ENCODE data around the gene NPHS1.
"Not testable (repeated sequence)": the region's sequence is repeated elsewhere in the genome, so short reads cannot be mapped to it uniquely, and the experiment has no call there.

Gene NPHS1

GRCh38 chr19:35896643-35897040 is 44.3 kb upstream of the NPHS1 start:
- DNase-seq (ENCODE audit: low spot score) = no peak
- in situ Hi-C loops (cut with MboI; ENCODE audit: low sequenced_read_pairs, unreplicated experiment) = no loop called here
- TF ChIP-seq, protein P1, sequence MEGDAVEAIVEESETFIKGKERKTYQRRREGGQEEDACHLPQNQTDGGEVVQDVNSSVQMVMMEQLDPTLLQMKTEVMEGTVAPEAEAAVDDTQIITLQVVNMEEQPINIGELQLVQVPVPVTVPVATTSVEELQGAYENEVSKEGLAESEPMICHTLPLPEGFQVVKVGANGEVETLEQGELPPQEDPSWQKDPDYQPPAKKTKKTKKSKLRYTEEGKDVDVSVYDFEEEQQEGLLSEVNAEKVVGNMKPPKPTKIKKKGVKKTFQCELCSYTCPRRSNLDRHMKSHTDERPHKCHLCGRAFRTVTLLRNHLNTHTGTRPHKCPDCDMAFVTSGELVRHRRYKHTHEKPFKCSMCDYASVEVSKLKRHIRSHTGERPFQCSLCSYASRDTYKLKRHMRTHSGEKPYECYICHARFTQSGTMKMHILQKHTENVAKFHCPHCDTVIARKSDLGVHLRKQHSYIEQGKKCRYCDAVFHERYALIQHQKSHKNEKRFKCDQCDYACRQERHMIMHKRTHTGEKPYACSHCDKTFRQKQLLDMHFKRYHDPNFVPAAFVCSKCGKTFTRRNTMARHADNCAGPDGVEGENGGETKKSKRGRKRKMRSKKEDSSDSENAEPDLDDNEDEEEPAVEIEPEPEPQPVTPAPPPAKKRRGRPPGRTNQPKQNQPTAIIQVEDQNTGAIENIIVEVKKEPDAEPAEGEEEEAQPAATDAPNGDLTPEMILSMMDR (IDR thresholded peaks at IDR 0.05; ENCODE audit: borderline replicate concordance, control extremely low read depth, extremely low read depth, insufficient read depth, missing control alignments) = no peak

DNA sequence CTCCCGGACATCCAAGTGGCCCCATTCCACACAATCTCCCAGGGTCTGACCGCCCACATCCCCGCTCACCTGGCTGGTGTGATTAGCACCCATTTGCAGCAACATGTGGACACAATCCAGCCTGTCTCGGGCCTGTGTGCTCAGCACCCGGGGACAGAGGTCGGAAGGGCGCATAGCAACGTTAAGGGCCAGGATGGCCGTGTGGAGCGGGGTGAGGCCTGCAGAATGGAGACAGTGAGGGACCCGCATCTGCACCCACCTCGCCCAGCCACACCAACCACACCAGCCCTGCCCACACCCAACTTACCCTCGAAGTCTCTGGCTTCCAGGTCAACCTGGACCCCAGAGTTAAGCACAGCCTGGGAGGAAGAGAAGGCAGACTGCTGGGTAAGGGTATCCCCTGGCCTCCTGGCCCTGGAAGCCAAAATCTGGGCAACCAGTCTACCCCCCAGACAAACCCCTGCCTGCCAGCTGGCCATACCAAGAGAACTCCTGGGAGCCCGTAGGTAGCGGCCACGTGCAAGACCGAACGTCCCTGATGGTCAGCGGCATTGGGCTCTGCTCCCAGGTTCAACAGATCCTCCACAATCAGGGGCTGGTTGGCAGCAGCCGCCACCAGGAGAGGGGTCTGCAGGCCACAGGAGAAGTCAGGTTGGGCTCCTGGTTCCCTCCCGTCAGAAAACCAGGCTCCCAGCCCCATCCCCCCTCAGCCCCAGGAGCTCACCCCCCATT is 43.8 kb upstream of the NPHS1 start:
- DNase-seq (ENCODE audit: low spot score) = no peak
- TF ChIP-seq, protein P1 (IDR thresholded peaks at IDR 0.05; ENCODE audit: borderline replicate concordance, control extremely low read depth, extremely low read depth, insufficient read depth, missing control alignments) = no peak
- in situ Hi-C loops (cut with MboI; ENCODE audit: low sequenced_read_pairs, unreplicated experiment) = no loop called here

- TF ChIP-seq, protein P1 (IDR thresholded peaks at IDR 0.05; ENCODE audit: borderline replicate concordance, control extremely low read depth, extremely low read depth, insufficient read depth, missing control alignments) = no peak
- in situ Hi-C loops (cut with MboI; ENCODE audit: low sequenced_read_pairs, unreplicated experiment) = no loop called here
- DNase-seq (ENCODE audit: low spot score) = no peak
Measured at GRCh38 chr19:35894342-35894741, 42.0 kb upstream of the NPHS1 start.

- DNase-seq (ENCODE audit: low spot score); in situ Hi-C loops (cut with MboI; ENCODE audit: low sequenced_read_pairs, unreplicated experiment): not testable (repeated sequence)
Measured at GRCh38 chr19:35891819-35892218, 39.5 kb upstream of the NPHS1 start.

DNA sequence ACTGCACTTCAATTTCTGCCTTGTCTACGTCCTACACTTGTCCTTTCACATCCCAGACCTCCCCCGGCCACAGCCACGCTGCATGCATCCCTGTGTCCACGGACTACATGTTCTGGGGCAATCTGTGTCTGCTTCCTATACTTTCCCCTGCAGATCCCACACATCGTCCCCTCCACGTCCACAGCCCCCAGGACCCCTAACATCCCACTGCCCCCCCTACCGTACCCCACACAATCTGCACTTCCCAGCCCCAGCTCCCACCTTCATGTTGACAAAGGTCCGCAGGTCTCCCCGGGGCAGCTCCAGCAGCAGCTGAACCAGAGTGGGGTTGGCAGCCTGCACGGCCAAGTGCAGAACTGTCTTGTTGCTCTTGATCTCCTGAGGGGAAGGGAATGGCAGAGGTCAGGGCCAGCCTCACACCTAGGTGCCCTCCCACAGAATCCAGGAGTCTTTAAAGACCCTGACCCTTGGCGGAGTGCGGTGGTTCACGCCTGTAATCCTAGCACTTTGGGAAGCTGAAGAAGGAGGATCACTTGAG is 37.9 kb upstream of the NPHS1 start:
- no peak for DNase-seq (ENCODE audit: low spot score)
- TF ChIP-seq, protein P1 (IDR thresholded peaks at IDR 0.05; ENCODE audit: borderline replicate concordance, control extremely low read depth, extremely low read depth, insufficient read depth, missing control alignments) = no peak
- in situ Hi-C loops (cut with MboI; ENCODE audit: low sequenced_read_pairs, unreplicated experiment) = no loop called here

DNA sequence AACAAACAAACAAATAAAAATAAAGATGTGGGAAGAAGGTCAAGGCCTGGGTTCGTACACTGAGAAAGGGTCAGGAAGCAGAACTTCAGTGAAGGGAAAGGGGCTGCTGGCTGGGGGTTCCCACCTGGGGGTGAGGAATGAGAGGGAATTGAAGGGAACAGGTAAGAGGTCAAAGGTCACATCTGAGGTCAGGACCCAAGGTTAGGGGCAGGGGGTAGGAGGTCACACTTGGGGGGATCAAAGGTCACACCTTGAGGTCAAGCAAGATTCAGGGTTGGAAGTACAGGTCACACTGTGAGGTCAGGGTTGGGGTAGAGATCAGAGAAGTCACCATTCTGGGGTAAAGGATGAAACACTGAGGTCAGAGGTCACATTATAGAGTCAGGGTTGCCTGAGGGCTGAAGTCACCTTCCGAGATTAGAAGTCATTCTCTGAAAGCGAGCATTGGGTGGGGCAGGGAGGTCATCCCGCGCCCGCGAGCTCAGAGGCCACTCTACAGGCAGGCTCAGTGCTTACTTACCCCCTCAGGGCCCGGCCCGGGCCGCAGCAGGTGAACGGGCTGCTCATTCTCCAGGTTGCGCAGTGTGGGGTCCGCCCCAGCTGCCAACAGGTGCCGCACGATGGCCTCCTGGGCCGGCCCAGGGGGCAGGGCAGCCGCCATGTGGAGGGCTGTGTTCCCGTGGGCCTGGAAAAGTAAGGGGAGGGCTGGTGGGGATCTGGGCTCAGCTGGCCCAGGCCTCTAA is 37.2 kb upstream of the NPHS1 start:
- in situ Hi-C loops (cut with MboI; ENCODE audit: low sequenced_read_pairs, unreplicated experiment) = loop anchor here (10.0 kb wide), 1 partner anchor 45 kb away; the partner anchor contains the start of gene LRFN3
- DNase-seq (ENCODE audit: low spot score) = no peak
- TF ChIP-seq, protein P1 (IDR thresholded peaks at IDR 0.05; ENCODE audit: borderline replicate concordance, control extremely low read depth, extremely low read depth, insufficient read depth, missing control alignments) = no peak

DNA sequence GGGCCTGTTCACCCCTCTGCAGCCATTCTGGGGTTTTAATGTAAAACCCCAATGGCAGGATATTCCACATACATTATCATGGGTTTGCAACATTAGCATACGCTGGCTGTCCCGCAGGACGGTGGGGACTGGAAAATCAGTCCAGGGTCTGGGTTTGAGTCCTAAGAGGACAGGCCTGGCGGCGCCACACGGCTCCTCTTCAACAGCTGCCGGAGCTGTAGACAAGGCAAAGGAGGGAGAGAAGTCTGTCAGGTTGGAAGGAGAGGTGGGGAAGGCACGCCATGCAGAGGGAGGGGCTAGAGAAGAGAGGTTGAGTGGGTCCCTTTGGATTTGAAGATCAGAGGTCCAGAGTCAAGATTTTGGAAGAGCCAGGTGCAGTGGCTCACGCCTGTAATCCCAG is 36.1 kb upstream of the NPHS1 start:
- TF ChIP-seq, protein P1 (IDR thresholded peaks at IDR 0.05; ENCODE audit: borderline replicate concordance, control extremely low read depth, extremely low read depth, insufficient read depth, missing control alignments) = no peak
- DNase-seq (ENCODE audit: low spot score) = no peak
- in situ Hi-C loops (cut with MboI; ENCODE audit: low sequenced_read_pairs, unreplicated experiment) = loop anchor here (10.0 kb wide), 1 partner anchor 46 kb away; the partner anchor contains the start of gene LRFN3
